ENCODE measurements around the gene OR8S1. TPM values are rescaled to one million over a fixed set of nuclear protein-coding genes. Genes with fewer than 3 reads are reported as not detected.

The OR8S1 gene, protein sequence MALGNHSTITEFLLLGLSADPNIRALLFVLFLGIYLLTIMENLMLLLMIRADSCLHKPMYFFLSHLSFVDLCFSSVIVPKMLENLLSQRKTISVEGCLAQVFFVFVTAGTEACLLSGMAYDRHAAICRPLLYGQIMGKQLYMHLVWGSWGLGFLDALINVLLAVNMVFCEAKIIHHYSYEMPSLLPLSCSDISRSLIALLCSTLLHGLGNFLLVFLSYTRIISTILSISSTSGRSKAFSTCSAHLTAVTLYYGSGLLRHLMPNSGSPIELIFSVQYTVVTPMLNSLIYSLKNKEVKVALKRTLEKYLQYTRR
- total RNA-seq = not detected
- polyA plus RNA-seq = not detected
- not detected for total RNA-seq

- peaks cover 0 to 2% of the 10 kb centered on the region in 2 donors for H3K27me3 ChIP-seq (ENCODE audit: control insufficient read depth in 2 of 2, insufficient read depth in 2 of 2, low read length in 2 of 2)
- DNase-seq (no peak), ATAC-seq (no peak)
- no peaks in the 10 kb centered on the region for H3K36me3 Mint-ChIP-seq
- no peaks in the 10 kb centered on the region for H3K9me3 ChIP-seq (ENCODE audit: control insufficient read depth in 2 of 3, low read length in 3 of 3)
- ChIA-PET POLR2A (interaction anchor here (0.9 kb wide), 1 partner anchor 18 kb away, joined by 4 read pairs; no protein-coding TSS in a partner anchor), CTCF (no interaction called here)
- no peak within 1 kb of the TSS for H3K4me3 ChIP-seq (ENCODE audit: low read length)
- H3K27ac ChIP-seq (ENCODE audit: low read depth, low read length) = no peak within 1 kb of the TSS
- H3K27ac Mint-ChIP-seq = no peak within 1 kb of the TSS
- H3K36me3 ChIP-seq (ENCODE audit: control insufficient read depth in 2 of 3, insufficient read depth in 3 of 3, low read length in 3 of 3) = no peaks in the 10 kb centered on the region
- no peaks in the 10 kb centered on the region for H3K4me1 ChIP-seq (ENCODE audit: control insufficient read depth in 2 of 2, insufficient read depth in 2 of 2, low read length in 2 of 2)
- H3K4me1 Mint-ChIP-seq = peaks cover 0 to 3% (median 0%) of the 10 kb centered on the region in 7 donors
- peaks cover 0 to 6% (median 0%) of the 10 kb centered on the region in 5 donors for H3K27me3 Mint-ChIP-seq
- no peak within 1 kb of the TSS for H3K4me3 Mint-ChIP-seq
- H3K9me3 Mint-ChIP-seq = no peaks in the 10 kb centered on the region
- intact Hi-C loops (cut with micrococcal nuclease) = no loop called here
These were observed at the start of gene OR8S1 for GRCh38 chr12:48525332-48525731. Gene OR8S1 (plus strand): TSS chr12:48525632. CDS start chr12:48525632, 0 bp downstream.

DNA sequence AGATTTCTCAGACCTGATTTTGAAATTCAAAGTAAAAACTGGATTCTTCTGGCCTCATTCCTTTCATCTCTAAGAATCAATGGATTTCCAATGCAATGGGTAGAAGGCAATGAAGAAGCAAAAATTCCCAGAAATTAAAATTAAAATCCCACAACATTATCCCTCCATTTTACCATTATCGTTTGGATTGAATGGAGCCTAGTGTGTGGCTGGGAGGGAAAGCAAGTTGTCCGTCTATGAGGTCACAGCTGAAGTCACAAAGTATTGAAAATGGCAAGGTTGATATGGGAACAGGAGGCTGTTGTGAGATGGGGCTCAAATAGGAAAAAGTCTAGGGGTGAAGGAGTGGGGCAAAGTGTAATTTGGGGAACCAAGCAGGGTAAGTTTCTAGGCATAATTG, 43.2 kb upstream of the OR8S1 start, which contains the start of gene C12orf54:
TSS of gene C12orf54 (plus strand) at position 301 of the 400 bp plus-strand sequence. CDS start 799 bp downstream, outside the sequence.
- peaks cover 6 to 15% (median 7%) of the 10 kb centered on the region in 5 donors for H3K27me3 Mint-ChIP-seq
- intact Hi-C loops (cut with micrococcal nuclease) = no loop called here
- H3K4me3 ChIP-seq (ENCODE audit: low read length) = no peak within 1 kb of the TSS
- no peaks in the 10 kb centered on the region for H3K9me3 ChIP-seq (ENCODE audit: control insufficient read depth in 2 of 3, low read length in 3 of 3)
- no peak within 1 kb of the TSS for H3K4me3 Mint-ChIP-seq
- ChIA-PET CTCF (no interaction called here), POLR2A (no interaction called here)
- no peaks in the 10 kb centered on the region for H3K36me3 ChIP-seq (ENCODE audit: control insufficient read depth in 2 of 3, insufficient read depth in 3 of 3, low read length in 3 of 3)
- H3K9me3 Mint-ChIP-seq = peaks cover 0 to 22% (median 5%) of the 10 kb centered on the region in 11 donors
- no peaks in the 10 kb centered on the region for H3K27me3 ChIP-seq (ENCODE audit: control insufficient read depth in 2 of 2, insufficient read depth in 2 of 2, low read length in 2 of 2)
- peaks cover 0 to 4% (median 0%) of the 10 kb centered on the region in 5 donors for H3K36me3 Mint-ChIP-seq
- no peak for ATAC-seq
- no peak for DNase-seq
- peak within 1 kb of the TSS in 1 of 9 donors; percentile 42 for H3K27ac Mint-ChIP-seq
- H3K4me1 Mint-ChIP-seq = peaks cover 0 to 1% (median 0%) of the 10 kb centered on the region in 7 donors
- H3K27ac ChIP-seq (ENCODE audit: low read depth, low read length) = no peak within 1 kb of the TSS
- no peaks in the 10 kb centered on the region for H3K4me1 ChIP-seq (ENCODE audit: control insufficient read depth in 2 of 2, insufficient read depth in 2 of 2, low read length in 2 of 2)

DNA sequence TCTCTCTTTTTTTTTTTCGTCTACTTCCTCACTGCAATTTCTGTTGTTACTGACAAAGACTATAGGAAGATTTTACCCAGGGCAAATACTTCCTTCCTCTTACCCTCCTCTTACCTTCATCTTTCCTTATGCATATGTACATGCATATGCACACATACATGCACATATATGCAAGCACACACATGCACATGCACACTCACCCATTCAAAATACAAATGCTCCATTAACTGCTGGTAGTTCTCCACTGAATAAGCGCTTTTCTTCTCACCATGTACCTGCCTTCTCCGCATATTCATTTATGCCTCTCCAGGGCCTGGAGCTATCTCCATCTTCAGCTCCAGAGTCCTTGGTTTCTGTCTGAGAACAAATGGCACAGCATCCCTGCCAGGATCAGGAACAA, 42.5 kb upstream of the OR8S1 start:
- no peaks in the 10 kb centered on the region for H3K36me3 ChIP-seq (ENCODE audit: control insufficient read depth in 2 of 3, insufficient read depth in 3 of 3, low read length in 3 of 3)
- H3K27me3 ChIP-seq (ENCODE audit: control insufficient read depth in 2 of 2, insufficient read depth in 2 of 2, low read length in 2 of 2) = no peaks in the 10 kb centered on the region
- peaks cover 0 to 20% (median 5%) of the 10 kb centered on the region in 11 donors for H3K9me3 Mint-ChIP-seq
- H3K4me3 Mint-ChIP-seq = no peak overlapping the region
- no peak overlapping the region for H3K27ac ChIP-seq (ENCODE audit: low read depth, low read length)
- CTCF ChIA-PET = no interaction called here
- H3K9me3 ChIP-seq (ENCODE audit: control insufficient read depth in 2 of 3, low read length in 3 of 3) = no peaks in the 10 kb centered on the region
- POLR2A ChIA-PET = no interaction called here
- H3K36me3 Mint-ChIP-seq = peaks cover 0 to 4% (median 0%) of the 10 kb centered on the region in 5 donors
- no peak overlapping the region for H3K4me3 ChIP-seq (ENCODE audit: low read length)
- DNase-seq (no peak), ATAC-seq (no peak)
- H3K4me1 ChIP-seq (ENCODE audit: control insufficient read depth in 2 of 2, insufficient read depth in 2 of 2, low read length in 2 of 2) = no peaks in the 10 kb centered on the region
- intact Hi-C loops (cut with micrococcal nuclease) = no loop called here
- H3K27ac Mint-ChIP-seq = no peak overlapping the region
- H3K27me3 Mint-ChIP-seq = peaks cover 6 to 15% (median 7%) of the 10 kb centered on the region in 5 donors
- peaks cover 0 to 1% (median 0%) of the 10 kb centered on the region in 7 donors for H3K4me1 Mint-ChIP-seq

GRCh38 chr12:48486261-48486660, 39.2 kb upstream of the OR8S1 start:
- intact Hi-C loops (cut with micrococcal nuclease) = no loop called here
- peaks cover 0 to under 1% (median 0%) of the 10 kb centered on the region in 5 donors for H3K36me3 Mint-ChIP-seq
- Histone ChIP-seq H3K9me3 (ENCODE audit: control insufficient read depth in 2 of 3, low read length in 3 of 3) (no peaks in the 10 kb centered on the region), H3K4me3 (ENCODE audit: low read length) (no peak overlapping the region), H3K27ac (ENCODE audit: low read depth, low read length) (no peak overlapping the region), H3K4me1 (ENCODE audit: control insufficient read depth in 2 of 2, insufficient read depth in 2 of 2, low read length in 2 of 2) (no peaks in the 10 kb centered on the region), H3K36me3 (ENCODE audit: control insufficient read depth in 2 of 3, insufficient read depth in 3 of 3, low read length in 3 of 3) (no peaks in the 10 kb centered on the region), H3K27me3 (ENCODE audit: control insufficient read depth in 2 of 2, insufficient read depth in 2 of 2, low read length in 2 of 2) (no peaks in the 10 kb centered on the region)
- peaks cover 0 to 3% (median 0%) of the 10 kb centered on the region in 11 donors for H3K9me3 Mint-ChIP-seq
- ChIA-PET POLR2A (no interaction called here), CTCF (no interaction called here)
- no peak overlapping the region for H3K4me3 Mint-ChIP-seq
- H3K27me3 Mint-ChIP-seq = peaks cover 0 to 19% (median 6%) of the 10 kb centered on the region in 5 donors
- peaks cover 0 to 3% (median 0%) of the 10 kb centered on the region in 7 donors for H3K4me1 Mint-ChIP-seq
- no peak for DNase-seq
- ATAC-seq = no peak
- no peak overlapping the region for H3K27ac Mint-ChIP-seq

DNA sequence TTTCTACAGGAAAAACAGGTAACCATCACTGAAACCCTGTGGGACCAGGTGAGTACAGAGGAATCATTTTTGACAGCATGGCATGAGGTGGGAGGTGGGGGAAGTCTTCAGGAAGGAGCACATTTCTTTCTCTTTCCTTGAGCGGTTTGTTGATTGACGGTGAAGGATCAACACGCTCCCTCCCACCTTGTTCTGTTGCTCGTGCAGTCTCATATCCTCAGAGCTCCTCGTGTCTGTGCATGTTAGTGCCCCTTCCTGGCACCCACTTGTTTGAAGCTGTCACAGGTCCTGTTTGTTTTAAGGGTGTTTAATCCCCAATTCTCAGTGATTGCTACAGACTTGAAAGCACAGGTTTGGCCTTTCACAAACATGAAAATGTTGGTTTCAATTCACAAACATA, 38.8 kb upstream of the OR8S1 start:
- Histone ChIP-seq H3K4me1 (ENCODE audit: control insufficient read depth in 2 of 2, insufficient read depth in 2 of 2, low read length in 2 of 2) (no peaks in the 10 kb centered on the region), H3K4me3 (ENCODE audit: low read length) (no peak overlapping the region), H3K9me3 (ENCODE audit: control insufficient read depth in 2 of 3, low read length in 3 of 3) (no peaks in the 10 kb centered on the region), H3K27ac (ENCODE audit: low read depth, low read length) (no peak overlapping the region), H3K36me3 (ENCODE audit: control insufficient read depth in 2 of 3, insufficient read depth in 3 of 3, low read length in 3 of 3) (no peaks in the 10 kb centered on the region), H3K27me3 (ENCODE audit: control insufficient read depth in 2 of 2, insufficient read depth in 2 of 2, low read length in 2 of 2) (no peaks in the 10 kb centered on the region)
- no peak for DNase-seq
- peaks cover 0 to 3% (median 0%) of the 10 kb centered on the region in 7 donors for H3K4me1 Mint-ChIP-seq
- no peaks in the 10 kb centered on the region for H3K36me3 Mint-ChIP-seq
- H3K4me3 Mint-ChIP-seq = no peak overlapping the region
- no peak for ATAC-seq
- POLR2A ChIA-PET = no interaction called here
- H3K27ac Mint-ChIP-seq = no peak overlapping the region
- CTCF ChIA-PET = interaction anchor here (0.8 kb wide), 1 partner anchor 131 kb away, joined by 3 read pairs; no protein-coding TSS in a partner anchor
- H3K9me3 Mint-ChIP-seq = peaks cover 0 to 3% (median 0%) of the 10 kb centered on the region in 11 donors
- H3K27me3 Mint-ChIP-seq = peaks cover 0 to 19% (median 6%) of the 10 kb centered on the region in 5 donors
- intact Hi-C loops (cut with micrococcal nuclease) = no loop called here

DNA sequence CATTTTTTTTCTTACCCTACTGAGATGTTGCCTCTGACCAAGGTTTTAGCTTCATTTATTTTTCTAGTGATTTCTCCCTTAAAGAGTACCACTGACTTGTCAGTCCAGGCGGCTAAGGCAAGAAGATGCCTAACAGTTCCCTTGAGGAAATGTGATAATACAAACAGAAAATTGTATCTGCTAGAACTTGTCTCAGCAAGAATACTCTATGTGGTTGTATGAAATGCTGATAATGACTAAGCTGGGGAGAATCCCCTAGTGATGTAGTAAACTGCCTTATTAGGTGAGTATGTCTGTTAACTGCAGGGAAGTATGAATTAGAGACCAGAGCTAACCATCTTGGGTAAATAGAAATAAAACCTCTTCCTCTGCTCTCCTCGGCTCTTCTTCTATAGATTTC, 36.4 kb upstream of the OR8S1 start:
- ATAC-seq (no peak), DNase-seq (no peak)
- Histone ChIP-seq H3K36me3 (ENCODE audit: control insufficient read depth in 2 of 3, insufficient read depth in 3 of 3, low read length in 3 of 3) (no peaks in the 10 kb centered on the region), H3K4me3 (ENCODE audit: low read length) (no peak overlapping the region), H3K27ac (ENCODE audit: low read depth, low read length) (no peak overlapping the region), H3K27me3 (ENCODE audit: control insufficient read depth in 2 of 2, insufficient read depth in 2 of 2, low read length in 2 of 2) (no peaks in the 10 kb centered on the region), H3K4me1 (ENCODE audit: control insufficient read depth in 2 of 2, insufficient read depth in 2 of 2, low read length in 2 of 2) (no peaks in the 10 kb centered on the region), H3K9me3 (ENCODE audit: control insufficient read depth in 2 of 3, low read length in 3 of 3) (no peaks in the 10 kb centered on the region)
- H3K36me3 Mint-ChIP-seq = no peaks in the 10 kb centered on the region
- no peak overlapping the region for H3K4me3 Mint-ChIP-seq
- ChIA-PET POLR2A (interaction anchor here (0.6 kb wide), 2 partner anchors 338 to 1188 kb away, joined by 6 to 10 read pairs; no protein-coding TSS in a partner anchor), CTCF (no interaction called here)
- peaks cover 0 to 3% (median 0%) of the 10 kb centered on the region in 7 donors for H3K4me1 Mint-ChIP-seq
- peaks cover 0 to 1% (median 0%) of the 10 kb centered on the region in 11 donors for H3K9me3 Mint-ChIP-seq
- peaks cover 0 to 13% (median 0%) of the 10 kb centered on the region in 5 donors for H3K27me3 Mint-ChIP-seq
- intact Hi-C loops (cut with micrococcal nuclease) = no loop called here
- no peak overlapping the region for H3K27ac Mint-ChIP-seq
